GM20000 (cell line): ENCODE measurements around the gene ZNF446.

Experiments used
- DNase-seq: peaks from one replicate; pipeline ENCODE4 v3.0.0; 2012; ENCODE audit warnings: low spot score
- CTCF ChIP-seq: IDR thresholded peaks from 2 replicates; pipeline ENCODE4 v1.5.1; 2012; ENCODE audit warnings: mild to moderate bottlenecking, control low read depth; ENCODE audit errors: extremely low read depth, missing control alignments

Gene ZNF446

GRCh38 chr19:58513213-58513693, 37.1 kb downstream of the ZNF446 start:
- no peak for TF ChIP-seq CTCF
- no peak for DNase-seq

- peak; percentile 93 for TF ChIP-seq CTCF
- peak; percentile 97 for DNase-seq
Measured at GRCh38 chr19:58513694-58514563, 37.8 kb downstream of the ZNF446 start.

GRCh38 chr19:58514564-58515022, 38.4 kb downstream of the ZNF446 start:
- DNase-seq, result no peak
- no peak for TF ChIP-seq CTCF

- no peak for DNase-seq
- TF ChIP-seq CTCF, result no peak
Measured at GRCh38 chr19:58515259-58515658, 39.1 kb downstream of the ZNF446 start.

GRCh38 chr19:58516246-58516836, 40.2 kb downstream of the ZNF446 start:
- no peak for TF ChIP-seq CTCF
- no peak for DNase-seq

GRCh38 chr19:58516964-58517833, 41.0 kb downstream of the ZNF446 start:
- TF ChIP-seq CTCF, result no peak
- DNase-seq, result no peak
